Testis (tissue), 3 donors: ENCODE results near the gene RUBCN. TPM values are rescaled to one million over a fixed set of nuclear protein-coding genes. Genes with fewer than 3 reads are reported as not detected.

Experiments used
- DNase-seq: peaks from one replicate; pipeline ENCODE4 v3.0.0-alpha.2; 2019
- H3K27ac ChIP-seq, 2 donors: fragments of 200-600 bp; sonication (generic); one replicate each; pipeline ENCODE4 v1.5.1; 2019
- H3K27me3 ChIP-seq: fragments of 200-600 bp; sonication (generic); one replicate; pipeline ENCODE4 v1.5.1; 2019
- H3K36me3 ChIP-seq: fragments of 200-600 bp; sonication (generic); one replicate; pipeline ENCODE4 v1.5.1; 2017; ENCODE audit warnings: low read depth; ENCODE audit errors: missing control alignments
- H3K4me1 ChIP-seq: fragments of 200-600 bp; sonication (generic); one replicate; pipeline ENCODE4 v1.5.1; 2019
- H3K4me3 ChIP-seq, 2 donors: fragments of 200-600 bp; sonication (generic); one replicate each; pipeline ENCODE4 v1.5.1; 2017 to 2019
- H3K9me3 ChIP-seq: fragments of 200-600 bp; sonication (generic); one replicate; pipeline ENCODE4 v1.5.1; 2017
- POLR2A ChIP-seq: fragments of 450-650 bp; IDR thresholded peaks from one replicate; pipeline ENCODE4 v1.6.1; 2017; ENCODE audit warnings: antibody characterized with exemption, mild to moderate bottlenecking, moderate library complexity
- WGBS, 2 donors: methylation state at CpG; one replicate each; pipeline ENCODE4 v1.1.5; 2018; 5-methylcytosine and 5-hydroxymethylcytosine counted together
- intact Hi-C: fragments of 100-400 bp; cut with DNase I; formaldehyde crosslinking; loops from one replicate; pipeline ENCODE4 v1.15.1; 2023; ENCODE audit warnings: low total_unique reads
- polyA plus RNA-seq: library from polyadenylated mRNA; stranded (reverse); fragments of 350-450 nt; fragmentation: Illumina TruSeq; extraction: RNeasy Lipid Tissue Mini Kit (QIAGEN cat#74804); gene quantifications from one replicate; pipeline ENCODE4 v1.2.3, GENCODE V29; 2014; ENCODE audit warnings: low read depth, low replicate concordance; ENCODE audit not compliant: insufficient read depth
- total RNA-seq, 2 donors: library from RNA; depleted of rRNA; stranded (reverse); fragments of >200 nt; gene quantifications; one replicate each; pipeline ENCODE4 v1.2.3, GENCODE V29; 2016
- TF ChIP-seq, protein P1 (sequence below), 3 experiments: fragments of 450-650 bp in 2 of 3; fragments of 200-600 bp in 1 of 3; sonication (generic) in 1 of 3; IDR thresholded peaks; one replicate each; pipeline ENCODE4 v1.5.1; 2016 to 2019; ENCODE audit warnings: antibody characterized with exemption in 3 of 3, mild to moderate bottlenecking in 2 of 3, moderate library complexity in 1 of 3

RUBCN gene
- total and polyA plus RNA-seq, 3 donors from 2014 or later: 44.0 to 159 (median 150) TPM

DNA sequence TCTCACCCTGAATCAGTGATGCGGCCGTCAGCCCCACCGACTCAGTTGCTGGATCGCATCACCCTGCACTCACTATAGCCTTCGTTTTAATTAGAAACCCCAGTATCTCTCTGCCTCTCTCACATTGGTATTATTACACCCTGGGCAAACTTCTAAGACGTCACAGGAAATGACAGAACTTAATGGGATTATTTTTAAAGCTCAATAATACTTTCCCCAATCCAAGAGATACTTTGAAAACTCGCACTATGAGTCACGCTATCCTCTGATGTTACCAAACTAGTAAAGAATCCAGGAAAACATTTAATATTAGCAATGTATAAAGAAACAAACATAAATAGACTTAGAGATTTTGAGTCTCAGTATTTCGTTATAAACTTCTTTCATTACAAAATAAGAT lies 36.6 kb downstream of the RUBCN start:
- intact Hi-C loops: no loop called here
- Histone ChIP-seq H3K4me3 (no peak overlapping the region), H3K9me3 (no peaks in the 10 kb centered on the region), H3K4me1 (no peaks in the 10 kb centered on the region), H3K27me3 (no peaks in the 10 kb centered on the region), H3K36me3 (no peaks in the 10 kb centered on the region), H3K27ac (no peak overlapping the region)
- DNase-seq: no peak
- 92 to 93% methylated on average over 9 of the region's 9 CpGs for WGBS, 2 donors
- TF ChIP-seq, protein P1, sequence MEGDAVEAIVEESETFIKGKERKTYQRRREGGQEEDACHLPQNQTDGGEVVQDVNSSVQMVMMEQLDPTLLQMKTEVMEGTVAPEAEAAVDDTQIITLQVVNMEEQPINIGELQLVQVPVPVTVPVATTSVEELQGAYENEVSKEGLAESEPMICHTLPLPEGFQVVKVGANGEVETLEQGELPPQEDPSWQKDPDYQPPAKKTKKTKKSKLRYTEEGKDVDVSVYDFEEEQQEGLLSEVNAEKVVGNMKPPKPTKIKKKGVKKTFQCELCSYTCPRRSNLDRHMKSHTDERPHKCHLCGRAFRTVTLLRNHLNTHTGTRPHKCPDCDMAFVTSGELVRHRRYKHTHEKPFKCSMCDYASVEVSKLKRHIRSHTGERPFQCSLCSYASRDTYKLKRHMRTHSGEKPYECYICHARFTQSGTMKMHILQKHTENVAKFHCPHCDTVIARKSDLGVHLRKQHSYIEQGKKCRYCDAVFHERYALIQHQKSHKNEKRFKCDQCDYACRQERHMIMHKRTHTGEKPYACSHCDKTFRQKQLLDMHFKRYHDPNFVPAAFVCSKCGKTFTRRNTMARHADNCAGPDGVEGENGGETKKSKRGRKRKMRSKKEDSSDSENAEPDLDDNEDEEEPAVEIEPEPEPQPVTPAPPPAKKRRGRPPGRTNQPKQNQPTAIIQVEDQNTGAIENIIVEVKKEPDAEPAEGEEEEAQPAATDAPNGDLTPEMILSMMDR (IDR thresholded peaks at IDR 0.05): no peak
- TF ChIP-seq POLR2A: no peak

DNA sequence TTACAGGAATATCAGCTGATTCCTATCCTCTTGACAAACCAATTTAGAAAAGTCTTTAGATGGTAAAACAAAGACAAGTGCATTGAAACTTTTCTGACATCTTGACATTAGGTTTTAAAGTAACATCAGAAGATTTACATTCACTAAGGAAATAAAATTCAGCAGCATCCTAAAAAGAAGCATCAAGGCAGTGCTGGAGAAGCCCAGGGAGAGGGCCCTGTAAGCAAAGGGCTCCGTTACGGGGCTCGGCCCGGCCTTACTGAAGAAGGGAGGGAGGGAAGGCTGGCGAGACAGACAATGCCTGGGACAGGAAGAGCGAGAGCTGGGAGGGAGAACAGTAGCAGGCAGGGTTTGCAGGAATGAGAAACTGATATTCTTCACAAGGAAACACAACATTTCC lies 39.3 kb downstream of the RUBCN start:
- TF ChIP-seq, protein P1 (IDR thresholded peaks at IDR 0.05): no peak
- no peak for TF ChIP-seq POLR2A
- no peak overlapping the region for H3K4me3 ChIP-seq
- H3K27ac ChIP-seq: no peak overlapping the region
- H3K36me3 ChIP-seq: no peaks in the 10 kb centered on the region
- no peaks in the 10 kb centered on the region for H3K9me3 ChIP-seq
- intact Hi-C loops: no loop called here
- no peaks in the 10 kb centered on the region for H3K27me3 ChIP-seq
- WGBS, 2 donors: 95% methylated on average over 6 of the region's 6 CpGs
- H3K4me1 ChIP-seq: no peaks in the 10 kb centered on the region
- DNase-seq: no peak

DNA sequence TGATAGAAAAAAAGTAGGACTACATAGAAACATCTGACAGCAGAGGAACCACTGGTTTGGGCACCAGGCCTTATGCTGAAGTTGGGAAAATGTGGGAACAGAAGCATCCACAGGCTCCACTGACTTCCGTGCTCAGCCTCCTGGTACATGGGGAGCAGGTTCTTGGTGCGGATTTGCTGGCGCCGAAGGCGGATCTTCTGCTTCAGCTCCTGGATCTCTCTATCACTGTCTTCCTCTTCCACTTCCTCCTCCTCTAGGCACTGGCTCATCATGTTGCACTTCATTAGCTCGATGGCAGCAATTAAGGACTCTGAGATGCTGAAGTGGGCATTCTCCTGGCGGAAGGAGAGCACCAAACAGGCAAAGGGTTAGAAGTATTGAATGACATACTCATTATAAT lies 42.5 kb downstream of the RUBCN start:
- TF ChIP-seq, protein P1 (IDR thresholded peaks at IDR 0.05): no peak
- no peak for TF ChIP-seq POLR2A
- intact Hi-C loops: no loop called here
- no peaks in the 10 kb centered on the region for H3K36me3 ChIP-seq

DNA sequence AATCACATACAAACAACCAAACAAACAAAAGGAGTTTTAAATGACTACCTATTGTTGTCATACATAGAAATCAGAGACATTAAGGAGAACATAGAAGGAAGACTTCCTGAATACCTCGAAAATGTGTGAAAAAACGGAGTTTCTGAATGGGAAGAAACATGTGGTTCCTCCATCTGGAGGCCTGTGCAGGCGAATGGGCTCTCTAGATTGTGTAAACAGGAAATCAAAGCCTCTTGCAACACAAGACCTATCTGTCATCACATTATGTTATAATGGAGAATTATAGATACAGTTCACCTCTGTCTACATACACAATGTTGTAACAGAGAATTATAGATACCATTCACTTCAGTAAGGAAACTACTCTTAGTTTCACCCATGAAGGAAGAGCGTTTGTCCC lies 44.1 kb downstream of the RUBCN start:
- WGBS, 2 donors: 83 to 90% methylated on average over 4 of the region's 4 CpGs
- intact Hi-C loops: no loop called here
- Histone ChIP-seq H3K4me1 (no peaks in the 10 kb centered on the region), H3K36me3 (no peaks in the 10 kb centered on the region), H3K27me3 (no peaks in the 10 kb centered on the region), H3K4me3 (no peak overlapping the region), H3K9me3 (no peaks in the 10 kb centered on the region), H3K27ac (no peak overlapping the region)
- no peak for TF ChIP-seq POLR2A
- TF ChIP-seq, protein P1 (IDR thresholded peaks at IDR 0.05): no peak
- no peak for DNase-seq

More for the DNA sequence above, 42.5 kb downstream of the RUBCN start:
- H3K4me1 ChIP-seq: no peaks in the 10 kb centered on the region
- no peak overlapping the region for H3K4me3 ChIP-seq
- H3K27me3 ChIP-seq: no peaks in the 10 kb centered on the region
- WGBS, 2 donors: 93 to 94% methylated on average over 7 of the region's 7 CpGs
- DNase-seq: no peak
- no peak overlapping the region for H3K27ac ChIP-seq
- no peaks in the 10 kb centered on the region for H3K9me3 ChIP-seq

DNA sequence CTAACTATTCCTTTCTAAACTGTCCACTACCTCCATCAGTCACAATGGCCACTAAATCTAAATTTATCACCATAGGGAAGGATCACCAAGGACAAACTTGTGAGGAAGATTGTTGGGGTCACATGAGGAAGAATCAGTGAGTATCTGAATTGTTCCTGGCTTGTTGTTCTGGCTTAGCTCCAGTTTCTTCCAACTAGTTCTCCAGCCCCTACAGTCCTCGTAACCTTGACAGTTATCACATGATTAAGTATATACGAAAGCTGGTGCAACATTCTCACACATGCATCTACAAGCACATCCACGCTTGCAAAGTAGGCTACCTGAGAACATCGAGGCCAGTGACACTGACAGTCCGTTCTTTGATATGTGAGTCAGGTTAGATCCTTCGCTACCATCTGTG lies 46.0 kb downstream of the RUBCN start:
- no peaks in the 10 kb centered on the region for H3K36me3 ChIP-seq
- WGBS, 2 donors: 70 to 94% methylated on average over 6 of the region's 6 CpGs
- TF ChIP-seq POLR2A: no peak
- TF ChIP-seq, protein P1 (IDR thresholded peaks at IDR 0.05): no peak

More for the DNA sequence above, 46.0 kb downstream of the RUBCN start:
- H3K9me3 ChIP-seq: no peaks in the 10 kb centered on the region
- DNase-seq: no peak
- intact Hi-C loops: no loop called here
- no peak overlapping the region for H3K27ac ChIP-seq
- no peaks in the 10 kb centered on the region for H3K27me3 ChIP-seq
- no peaks in the 10 kb centered on the region for H3K4me1 ChIP-seq
- no peak overlapping the region for H3K4me3 ChIP-seq
